GM19467 (cell line): Measurements from ENCODE around the gene C12orf56.
A peak's percentile ranks its signal among the peaks of the same experiment; 100 is the strongest.
"Not testable (repeated sequence)": the region's sequence is repeated elsewhere in the genome, so short reads cannot be mapped to it uniquely, and the experiment has no call there.

Experiments used
- ATAC-seq: cut with Tn5 transposase; IDR thresholded peaks from one replicate; pipeline ENCODE4 v1.9.1; 2021; ENCODE audit warnings: mild to moderate bottlenecking, moderate library complexity; ENCODE audit not compliant: unreplicated experiment

C12orf56 gene

DNA sequence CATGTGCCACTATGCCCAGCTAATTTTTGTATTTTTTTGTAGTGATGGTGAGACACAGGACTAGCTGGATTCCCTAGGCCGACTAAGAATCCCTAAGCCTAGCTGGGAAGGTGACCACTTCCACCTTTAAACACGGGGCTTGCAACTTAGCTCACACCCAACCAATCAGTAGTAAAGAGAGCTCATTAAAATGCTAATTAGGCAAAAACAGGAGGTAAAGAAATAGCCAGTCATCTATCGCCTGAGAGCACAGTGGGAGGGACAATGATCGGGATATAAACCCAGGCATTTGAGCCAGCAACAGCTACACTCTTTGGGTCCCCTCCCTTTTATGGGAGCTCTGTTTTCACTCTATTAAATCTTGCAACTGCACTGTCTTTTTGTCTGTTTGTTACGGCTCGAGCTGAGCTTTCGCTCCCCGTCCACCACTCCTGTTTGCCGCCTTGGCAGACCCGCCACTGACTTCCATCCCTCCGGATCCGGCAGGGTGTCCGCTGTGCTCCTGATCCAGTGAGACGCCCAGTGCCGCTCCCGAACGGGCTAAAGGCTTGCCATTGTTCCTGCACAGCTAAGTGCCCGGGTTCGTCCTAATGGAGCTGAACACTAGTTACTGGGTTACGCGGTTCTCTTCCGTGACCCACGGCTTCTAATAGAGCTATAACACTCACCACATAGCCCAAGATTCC lies 70.9 kb downstream of the C12orf56 start:
- ATAC-seq, result not testable (repeated sequence)

DNA sequence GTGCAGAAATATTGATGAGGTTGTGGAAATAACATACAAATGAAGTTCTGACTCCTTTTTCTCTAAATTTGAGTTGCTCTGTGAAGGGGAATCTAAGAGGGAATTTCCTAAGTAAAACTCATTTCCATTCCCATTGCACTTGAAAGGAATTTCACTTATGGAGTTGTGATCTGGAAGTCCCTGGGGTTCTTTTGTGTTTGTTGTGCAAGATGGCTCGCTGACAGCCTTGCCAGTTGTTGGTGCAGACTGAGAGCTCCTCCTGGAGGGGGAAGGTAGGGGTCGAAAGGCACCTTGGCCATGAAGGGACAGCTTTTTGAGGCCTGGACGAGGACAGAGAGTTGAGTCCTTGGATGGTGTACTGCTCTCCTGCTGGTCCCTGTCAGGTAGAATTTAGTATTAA lies 72.0 kb downstream of the C12orf56 start:
- ATAC-seq, result no peak

- ATAC-seq, result no peak
Observed at GRCh38 chr12:64311877-64312276, 78.7 kb downstream of the C12orf56 start.

DNA sequence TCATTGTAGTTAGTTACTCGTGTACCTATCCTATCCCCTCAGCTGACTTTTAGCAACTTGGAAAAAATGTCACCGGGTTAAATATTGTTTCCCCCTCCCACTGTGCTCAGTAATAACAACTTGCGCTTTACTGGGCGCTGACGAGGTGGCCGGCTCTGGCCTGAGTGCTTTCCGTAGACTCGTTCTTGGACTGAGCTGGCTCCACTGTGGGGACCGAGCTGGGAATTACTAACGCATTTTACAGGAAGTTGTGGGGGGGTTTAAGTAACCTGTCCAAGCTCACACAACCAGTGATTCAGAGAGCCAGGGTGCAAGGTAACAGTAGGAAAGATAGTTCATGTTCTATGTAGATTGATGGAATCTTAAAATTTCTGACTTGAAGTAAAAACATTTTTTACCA lies 86.0 kb downstream of the C12orf56 start:
- ATAC-seq, result no peak

DNA sequence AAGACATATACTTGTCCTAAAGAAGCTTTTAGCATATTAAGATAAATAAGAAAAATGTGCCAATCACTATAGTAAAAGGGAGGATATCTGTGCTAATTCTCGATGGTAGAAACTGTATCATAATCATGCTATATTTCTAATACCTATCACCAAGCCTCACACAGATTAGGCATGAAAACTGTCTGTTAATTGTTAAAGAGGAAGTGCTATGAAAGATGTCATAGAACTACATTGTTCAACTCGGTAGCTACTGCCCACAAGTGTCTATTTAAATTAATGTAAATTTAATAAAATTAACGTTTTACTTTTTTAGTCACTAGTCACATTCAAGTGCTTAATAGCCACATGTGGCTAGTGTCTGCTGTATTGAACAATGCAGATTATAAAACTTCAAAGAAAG lies 90.9 kb downstream of the C12orf56 start:
- ATAC-seq, result no peak

DNA sequence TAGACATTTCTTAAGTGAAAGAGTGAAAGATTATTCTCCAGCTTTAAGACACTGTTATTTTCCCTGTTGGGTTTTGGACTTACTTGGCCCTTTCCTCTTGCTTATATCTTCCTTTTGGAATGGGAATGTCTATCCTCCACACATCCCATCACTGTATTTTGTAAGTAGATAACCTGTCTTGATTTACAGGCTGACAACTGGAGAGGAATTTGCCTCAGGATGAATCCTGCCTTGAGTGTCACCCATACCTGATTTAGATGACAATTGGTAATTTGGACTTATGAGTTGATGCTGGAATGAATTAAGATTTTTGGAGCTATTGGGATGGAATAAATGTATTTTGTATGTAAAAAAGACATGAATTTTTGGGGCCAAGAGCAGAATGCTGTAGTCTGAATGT lies 94.3 kb downstream of the C12orf56 start:
- no peak for ATAC-seq

- ATAC-seq, result no peak
Observed at GRCh38 chr12:64293654-64294364, 96.7 kb downstream of the C12orf56 start.

GRCh38 chr12:64293174-64293573 lies 97.4 kb downstream of the C12orf56 start:
- not testable (repeated sequence) for ATAC-seq

GRCh38 chr12:64286521-64286920 lies 104.0 kb downstream of the C12orf56 start:
- no peak for ATAC-seq

- ATAC-seq, result no peak
Observed at GRCh38 chr12:64284256-64284655, 106.3 kb downstream of the C12orf56 start.

GRCh38 chr12:64278421-64278820 lies 112.1 kb downstream of the C12orf56 start:
- ATAC-seq, result no peak

DNA sequence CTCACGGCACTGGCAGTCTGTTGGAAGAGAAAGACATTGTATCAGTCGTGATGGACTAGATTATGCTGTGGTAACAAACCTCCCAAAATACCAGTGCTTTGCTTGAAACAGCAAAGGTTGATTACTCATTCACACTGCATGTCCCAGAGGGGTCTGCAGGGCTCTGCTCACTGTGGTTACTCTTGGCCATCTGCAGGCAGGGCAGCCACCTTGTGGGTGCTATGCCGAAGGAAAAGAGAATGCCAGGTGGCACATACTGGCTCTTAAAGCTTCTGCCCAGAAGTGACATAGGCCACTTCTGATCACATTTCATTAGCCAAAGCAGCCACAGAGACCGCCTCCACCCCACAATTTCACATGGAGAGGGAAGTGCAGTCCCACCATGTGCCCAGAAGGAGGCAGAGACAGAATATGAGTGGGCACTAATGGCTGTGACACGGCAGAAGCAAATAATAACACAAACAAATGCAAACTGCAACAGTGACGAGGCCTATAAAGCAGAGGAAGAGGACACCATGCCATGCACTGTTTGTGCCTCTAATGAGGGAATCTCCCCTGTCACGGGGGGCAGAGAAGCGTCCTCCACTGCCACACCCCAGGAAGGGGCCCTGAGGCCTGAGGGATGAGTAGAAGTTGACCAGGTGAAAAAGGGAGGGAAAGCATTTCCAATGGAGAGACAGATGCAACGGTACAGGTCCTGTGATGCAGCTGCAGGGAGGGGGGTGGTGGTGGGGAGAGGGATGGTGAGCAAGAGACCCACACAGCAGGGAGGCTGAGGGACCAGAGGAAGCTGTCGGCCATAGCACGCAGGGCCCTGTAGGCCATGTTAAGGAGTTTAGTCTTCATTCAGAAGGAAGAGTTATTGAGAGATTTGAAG lies 116.8 kb downstream of the C12orf56 start:
- ATAC-seq, result peak; percentile 83

DNA sequence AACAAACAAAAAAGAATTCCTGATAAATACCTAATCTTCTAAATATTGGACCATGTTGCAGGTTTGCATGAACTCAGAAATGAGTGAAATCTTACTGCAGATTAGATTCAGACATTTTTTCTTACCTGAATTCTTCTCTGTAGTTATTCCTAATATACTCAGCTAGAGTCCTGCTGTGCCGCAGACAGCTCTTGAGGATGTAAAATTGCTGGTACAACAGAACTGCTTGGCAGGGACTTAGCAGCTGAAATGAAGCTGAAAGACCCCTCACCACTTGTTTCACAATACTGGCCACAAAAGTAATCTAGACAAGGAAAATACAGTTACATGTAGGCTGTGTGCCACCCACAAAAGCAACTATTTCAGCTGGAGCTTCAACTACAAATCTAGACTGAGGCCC lies 120.1 kb downstream of the C12orf56 start:
- ATAC-seq, result no peak

GRCh38 chr12:64269161-64269560 lies 121.4 kb downstream of the C12orf56 start:
- ATAC-seq, result no peak

- no peak for ATAC-seq
Observed at GRCh38 chr12:64268409-64268808, 122.1 kb downstream of the C12orf56 start.

DNA sequence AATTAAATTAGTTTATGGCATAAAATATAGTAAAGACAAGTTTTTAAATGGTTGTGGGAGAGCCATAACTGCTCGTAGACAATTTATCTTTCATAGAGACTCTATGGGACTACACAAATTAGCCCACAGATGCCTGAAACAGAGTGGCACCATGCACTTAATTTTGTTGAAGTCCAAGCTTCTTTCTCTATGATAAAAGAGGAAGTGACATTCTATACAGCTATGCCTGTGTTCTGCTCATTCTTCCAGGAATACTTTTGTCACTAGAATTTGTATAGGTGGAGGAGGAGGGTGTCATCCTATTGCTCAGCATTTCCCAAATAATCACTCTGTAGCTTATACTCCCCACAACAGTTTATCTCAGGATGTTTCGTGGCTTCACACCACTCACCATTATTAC lies 124.7 kb downstream of the C12orf56 start:
- ATAC-seq, result no peak

DNA sequence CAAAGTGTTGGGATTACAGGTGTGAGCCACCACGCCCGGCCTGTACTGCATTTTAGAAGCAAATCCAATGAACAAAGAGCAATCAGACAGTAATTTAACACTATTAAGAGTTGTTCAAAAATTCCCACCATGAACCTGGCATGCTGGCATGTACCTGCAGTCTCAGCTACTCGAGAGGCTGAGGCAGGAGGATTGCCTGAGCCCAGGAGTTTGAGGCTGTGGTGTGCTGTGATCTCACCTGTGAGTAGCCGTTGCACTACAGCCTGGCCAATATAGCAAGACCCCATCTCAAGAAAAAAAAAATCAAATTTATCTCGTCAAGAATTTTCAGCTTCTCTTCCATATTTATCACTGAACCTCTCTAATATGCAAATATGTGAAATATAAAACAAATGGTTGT lies 128.7 kb downstream of the C12orf56 start:
- no peak for ATAC-seq

DNA sequence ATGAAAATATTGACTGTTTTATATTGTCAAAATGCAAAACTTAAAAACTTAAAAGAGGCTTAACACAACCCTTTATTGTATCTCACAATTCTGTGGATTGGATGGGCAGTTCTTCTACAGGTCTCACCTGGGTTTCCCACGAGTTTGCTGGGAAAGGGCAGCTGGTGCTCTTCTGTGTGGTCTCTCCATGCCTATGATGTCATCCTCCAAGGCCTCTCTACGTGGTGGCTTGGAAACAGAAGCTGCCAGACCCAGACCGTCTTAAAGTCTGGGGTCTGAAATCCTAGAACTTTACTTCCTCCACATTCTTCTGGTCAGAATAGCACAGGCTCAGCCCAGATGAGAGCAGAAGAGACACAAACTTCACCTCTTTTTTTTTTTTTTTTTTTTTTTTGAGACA lies 132.0 kb downstream of the C12orf56 start:
- ATAC-seq, result no peak

DNA sequence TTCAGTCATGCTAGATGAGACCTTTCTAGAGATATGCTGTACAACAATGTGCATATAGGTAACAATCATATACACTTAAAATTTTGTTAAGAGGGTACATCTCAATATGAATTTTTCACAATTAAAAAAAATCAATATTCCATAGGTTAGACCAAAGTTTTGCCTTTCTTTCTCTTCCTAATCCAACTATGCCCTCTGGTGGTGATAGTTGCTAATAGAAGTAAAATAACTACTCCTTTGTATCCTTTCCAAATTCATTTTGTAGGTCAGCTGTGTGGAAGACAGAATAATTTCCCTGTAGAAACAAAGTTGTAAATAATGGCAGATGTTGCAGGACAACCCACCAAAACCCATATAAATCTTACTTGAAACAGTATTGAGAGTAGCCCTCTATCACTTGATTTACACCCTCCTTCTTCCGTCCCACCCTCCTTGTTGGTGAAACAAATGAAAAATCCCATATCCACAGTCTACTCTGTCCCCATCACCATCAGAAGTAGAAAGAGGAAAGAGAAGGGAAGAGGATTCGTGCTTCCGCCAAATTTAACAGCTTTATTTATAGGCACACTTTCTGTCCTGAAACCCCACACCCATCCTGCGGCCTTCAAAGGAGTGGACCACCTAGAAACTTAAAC lies 134.3 kb downstream of the C12orf56 start:
- no peak for ATAC-seq

GRCh38 chr12:64255249-64255648 lies 135.3 kb downstream of the C12orf56 start:
- ATAC-seq, result no peak

DNA sequence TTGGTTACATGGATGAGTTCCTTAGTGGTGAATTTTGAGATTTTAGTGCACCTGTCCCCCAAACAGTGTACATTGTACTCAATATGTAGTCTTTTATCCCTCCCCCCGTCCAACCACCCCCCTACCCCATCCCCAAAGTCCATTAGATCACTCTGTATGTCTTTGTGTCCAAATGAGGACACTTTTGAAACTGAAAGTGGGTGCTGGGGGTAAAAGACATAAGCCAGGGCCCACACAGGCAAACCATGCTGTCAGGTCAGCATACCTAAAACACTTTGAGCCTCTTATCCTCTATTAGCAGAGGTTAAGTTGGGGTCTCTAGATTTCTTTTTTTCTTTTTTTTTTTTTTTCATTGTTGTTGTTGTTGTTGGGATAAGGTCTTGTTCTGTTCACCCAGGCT lies 137.2 kb downstream of the C12orf56 start:
- ATAC-seq, result no peak
